ENCODE measurements around the gene NKPD1.

- no peak for TF ChIP-seq CTCF (IDR thresholded peaks at IDR 0.05)
- no peak for TF ChIP-seq POLR2AphosphoS5 (IDR thresholded peaks at IDR 0.05)
- no peak for TF ChIP-seq POLR2A (IDR thresholded peaks at IDR 0.05)
Measured at GRCh38 chr19:45119582-45119981, 41.2 kb downstream of the NKPD1 start.
